Transverse colon (tissue), 4 donors: ENCODE results near the gene SLC6A7. TPM values are rescaled to one million over a fixed set of nuclear protein-coding genes. Genes with fewer than 3 reads are reported as not detected.

Source experiments
- DNase-seq: peaks from one replicate; pipeline ENCODE4 v3.0.0-alpha.2; 2019
- H3K27ac ChIP-seq, 4 donors: fragments of 200-600 bp; sonication (generic); 2 replicates each; pipeline ENCODE4 v1.5.1; 2016 to 2018; ENCODE audit warnings: inconsistent platforms in 4 of 4
- H3K27me3 ChIP-seq: fragments of 200-600 bp; sonication (generic); 2 replicates; pipeline ENCODE4 v1.5.1; 2017; ENCODE audit warnings: inconsistent platforms
- H3K36me3 ChIP-seq, 4 donors: fragments of 200-600 bp; sonication (generic); 2 replicates each; pipeline ENCODE4 v1.5.1; 2017 to 2019; ENCODE audit warnings: inconsistent platforms in 4 of 4
- H3K4me1 ChIP-seq, 4 donors: fragments of 200-600 bp; sonication (generic); 2 replicates each; pipeline ENCODE4 v1.5.1; 2017 to 2020; ENCODE audit warnings: inconsistent platforms in 4 of 4
- H3K4me3 ChIP-seq, 4 donors: fragments of 200-600 bp; sonication (generic); 1 replicate in 1 of 4; 2 replicates in 3 of 4; pipeline versions ENCODE4 v1.5.1 to v1.6.1; 2017 to 2019; ENCODE audit warnings: inconsistent platforms in 4 of 4
- H3K9me3 ChIP-seq, 2 donors: fragments of 200-600 bp; sonication (generic); 2 replicates each; pipeline ENCODE4 v1.5.1; 2017 to 2019; ENCODE audit warnings: inconsistent platforms in 2 of 2
- EP300 ChIP-seq: sonication (generic); formaldehyde crosslinking; IDR thresholded peaks from one replicate; pipeline ENCODE4 v1.6.1; 2017; ENCODE audit warnings: antibody characterized with exemption, low read depth
- POLR2A ChIP-seq: fragments of 450-650 bp; IDR thresholded peaks from one replicate; pipeline ENCODE4 v1.6.1; 2016; ENCODE audit warnings: antibody characterized with exemption, mild to moderate bottlenecking, moderate library complexity
- POLR2AphosphoS5 ChIP-seq, 3 donors: sonication (generic); formaldehyde crosslinking; IDR thresholded peaks; one replicate each; pipeline ENCODE4 v1.6.1; 2016; ENCODE audit warnings: antibody characterized with exemption in 3 of 3
- WGBS, 2 donors: methylation state at CpG; one replicate each; pipeline ENCODE4 v1.1.5; 2018; ENCODE audit warnings: low coverage in 1 of 2; 5-methylcytosine and 5-hydroxymethylcytosine counted together
- in situ Hi-C, 4 donors: fragments of 200-750 bp; cut with MboI; loops; one replicate each; pipeline versions ENCODE4 v1.15.0 to v1.15.1; 2017; ENCODE audit warnings: low sequenced_read_pairs in 3 of 4, low pct_ligation_motif_present in 1 of 4, low pct_unique_long_range_greater_than_20kb in 1 of 4
- intact Hi-C: fragments of 100-400 bp; cut with DNase I; formaldehyde crosslinking; loops from one replicate; pipeline ENCODE4 v1.15.1; 2023; ENCODE audit warnings: low total_unique reads
- total RNA-seq, 4 donors: library from RNA; depleted of rRNA; stranded (reverse); fragments of >200 nt; gene quantifications; one replicate each; pipeline ENCODE4 v1.1.0, GENCODE V29; 2016
- TF ChIP-seq, protein P1 (sequence below), 5 experiments: fragments of 200-600 bp in 3 of 5; fragments of 450-650 bp in 2 of 5; sonication (generic) in 3 of 5; IDR thresholded peaks; 1 replicate in 2 of 5; 2 replicates in 3 of 5; pipeline ENCODE4 v1.5.1; 2016 to 2017; ENCODE audit warnings: antibody characterized with exemption in 5 of 5, inconsistent platforms in 3 of 5, mild to moderate bottlenecking in 2 of 5, moderate library complexity in 1 of 5

Gene SLC6A7
- total RNA-seq, 4 donors from 2014 or later: 19.5 to 67.7 (median 21.3) TPM

GRCh38 chr5:150217873-150218692, 28.2 kb downstream of the SLC6A7 start:
- intact Hi-C loops (loop anchor here (2.0 kb wide), 1 partner anchor 87 kb away; no protein-coding TSS in a partner anchor), in situ Hi-C loops (loop anchor here in 2 of 4 donors (5.0 to 25.0 kb wide), 2 partner anchors 56 to 381 kb away; no protein-coding TSS in a partner anchor)
- H3K27me3 ChIP-seq: no peaks in the 10 kb centered on the region
- TF ChIP-seq POLR2A: no peak
- no peak for TF ChIP-seq EP300
- no peak for TF ChIP-seq POLR2AphosphoS5 (IDR thresholded peaks at IDR 0.05)
- TF ChIP-seq, protein P1, sequence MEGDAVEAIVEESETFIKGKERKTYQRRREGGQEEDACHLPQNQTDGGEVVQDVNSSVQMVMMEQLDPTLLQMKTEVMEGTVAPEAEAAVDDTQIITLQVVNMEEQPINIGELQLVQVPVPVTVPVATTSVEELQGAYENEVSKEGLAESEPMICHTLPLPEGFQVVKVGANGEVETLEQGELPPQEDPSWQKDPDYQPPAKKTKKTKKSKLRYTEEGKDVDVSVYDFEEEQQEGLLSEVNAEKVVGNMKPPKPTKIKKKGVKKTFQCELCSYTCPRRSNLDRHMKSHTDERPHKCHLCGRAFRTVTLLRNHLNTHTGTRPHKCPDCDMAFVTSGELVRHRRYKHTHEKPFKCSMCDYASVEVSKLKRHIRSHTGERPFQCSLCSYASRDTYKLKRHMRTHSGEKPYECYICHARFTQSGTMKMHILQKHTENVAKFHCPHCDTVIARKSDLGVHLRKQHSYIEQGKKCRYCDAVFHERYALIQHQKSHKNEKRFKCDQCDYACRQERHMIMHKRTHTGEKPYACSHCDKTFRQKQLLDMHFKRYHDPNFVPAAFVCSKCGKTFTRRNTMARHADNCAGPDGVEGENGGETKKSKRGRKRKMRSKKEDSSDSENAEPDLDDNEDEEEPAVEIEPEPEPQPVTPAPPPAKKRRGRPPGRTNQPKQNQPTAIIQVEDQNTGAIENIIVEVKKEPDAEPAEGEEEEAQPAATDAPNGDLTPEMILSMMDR (IDR thresholded peaks at IDR 0.05): peak; percentile 89 to 96 (median 94)
- peak; percentile 90 for DNase-seq
- H3K27ac ChIP-seq: peak overlapping the region in 3 of 4 donors; percentile 65 to 79 (median 72)
- 0 to 28% methylated on average over 2 to 10 of the region's 10 CpGs for WGBS, 2 donors
- no peaks in the 10 kb centered on the region for H3K9me3 ChIP-seq
- H3K4me1 ChIP-seq: peaks cover 19 to 33% (median 28%) of the 10 kb centered on the region in 4 donors
- no peaks in the 10 kb centered on the region for H3K36me3 ChIP-seq
- no peak overlapping the region for H3K4me3 ChIP-seq

- TF ChIP-seq, protein P1 (IDR thresholded peaks at IDR 0.05): no peak
- TF ChIP-seq POLR2A (no peak), POLR2AphosphoS5 (IDR thresholded peaks at IDR 0.05) (no peak), EP300 (no peak)
- H3K9me3 ChIP-seq: no peaks in the 10 kb centered on the region
- no peak overlapping the region for H3K4me3 ChIP-seq
- intact Hi-C loops (no loop called here), in situ Hi-C loops (loop anchor here in 2 of 4 donors (5.0 to 25.0 kb wide), 2 partner anchors 56 to 381 kb away; no protein-coding TSS in a partner anchor)
- no peak overlapping the region for H3K27ac ChIP-seq
- DNase-seq: no peak
- 71% methylated on average over 5 of the region's 5 CpGs; no CpG with 5 or more reads in 1 of the 2 donors for WGBS, 2 donors
- no peaks in the 10 kb centered on the region for H3K36me3 ChIP-seq
- no peaks in the 10 kb centered on the region for H3K27me3 ChIP-seq
- peaks cover 19 to 33% (median 28%) of the 10 kb centered on the region in 4 donors for H3K4me1 ChIP-seq
These were observed 28.8 kb downstream of the SLC6A7 start for GRCh38 chr5:150218693-150219035.

GRCh38 chr5:150219142-150219541, 29.3 kb downstream of the SLC6A7 start:
- peaks cover 19 to 33% (median 28%) of the 10 kb centered on the region in 4 donors for H3K4me1 ChIP-seq
- DNase-seq: no peak
- no peak overlapping the region for H3K27ac ChIP-seq
- H3K9me3 ChIP-seq: no peaks in the 10 kb centered on the region
- TF ChIP-seq POLR2A (no peak), POLR2AphosphoS5 (IDR thresholded peaks at IDR 0.05) (no peak), EP300 (no peak)
- TF ChIP-seq, protein P1 (IDR thresholded peaks at IDR 0.05): no peak
- in situ Hi-C loops (loop anchor here in 2 of 4 donors (5.0 to 25.0 kb wide), 2 partner anchors 57 to 382 kb away; no protein-coding TSS in a partner anchor), intact Hi-C loops (no loop called here)
- H3K4me3 ChIP-seq: no peak overlapping the region
- no peaks in the 10 kb centered on the region for H3K36me3 ChIP-seq
- no peaks in the 10 kb centered on the region for H3K27me3 ChIP-seq

DNA sequence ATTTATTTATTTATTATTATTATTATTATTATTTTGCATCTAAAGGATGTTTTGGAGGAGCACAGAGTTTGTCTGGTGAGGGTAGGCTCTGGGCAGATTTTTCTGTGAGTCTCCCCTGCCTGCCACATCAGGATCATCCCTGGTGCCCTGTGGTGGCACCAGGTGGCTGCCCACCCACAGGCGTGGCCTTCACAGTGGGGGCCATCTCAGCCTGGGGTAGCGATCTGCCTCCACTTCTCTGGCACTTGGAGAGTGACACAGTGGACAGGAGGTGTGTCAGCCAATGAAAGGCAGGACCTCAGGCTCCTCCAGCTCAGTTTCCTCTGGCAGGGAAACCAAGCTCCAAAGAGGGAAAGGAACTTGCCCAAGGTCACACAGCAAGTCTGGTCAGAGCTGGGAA, 30.0 kb downstream of the SLC6A7 start:
- in situ Hi-C loops: loop anchor here in 2 of 4 donors (5.0 to 25.0 kb wide), 2 partner anchors 58 to 383 kb away; no protein-coding TSS in a partner anchor
- H3K4me1 ChIP-seq: peaks cover 19 to 33% (median 28%) of the 10 kb centered on the region in 4 donors
- no peaks in the 10 kb centered on the region for H3K27me3 ChIP-seq
- no peak for DNase-seq
- WGBS, 2 donors: 76% methylated on average over 2 of the region's 2 CpGs; no CpG with 5 or more reads in 1 of the 2 donors
- no peak overlapping the region for H3K27ac ChIP-seq
- TF ChIP-seq POLR2AphosphoS5 (IDR thresholded peaks at IDR 0.05) (no peak), POLR2A (no peak), EP300 (no peak)
- TF ChIP-seq, protein P1 (IDR thresholded peaks at IDR 0.05): no peak
- intact Hi-C loops: no loop called here
- H3K4me3 ChIP-seq: no peak overlapping the region
- H3K36me3 ChIP-seq: no peaks in the 10 kb centered on the region
- H3K9me3 ChIP-seq: no peaks in the 10 kb centered on the region
